Stimulated activated CD4-positive, alpha-beta T cell treated with anti-CD3 and anti-CD28 coated beads, Interleukin-1b, Interleukin-23, amount 100 ng/mL, for 1 hour (primary cell): Measurements from ENCODE around the gene ABCA6.
"Not testable (repeated sequence)": the region's sequence is repeated elsewhere in the genome, so short reads cannot be mapped to it uniquely, and the experiment has no call there.

Experiments used
- DNase-seq, 2 donors: peaks; one replicate each; pipeline ENCODE4 v3.0.0-alpha.2; 2020; ENCODE audit warnings: low read depth in 2 of 2

ABCA6 gene, protein sequence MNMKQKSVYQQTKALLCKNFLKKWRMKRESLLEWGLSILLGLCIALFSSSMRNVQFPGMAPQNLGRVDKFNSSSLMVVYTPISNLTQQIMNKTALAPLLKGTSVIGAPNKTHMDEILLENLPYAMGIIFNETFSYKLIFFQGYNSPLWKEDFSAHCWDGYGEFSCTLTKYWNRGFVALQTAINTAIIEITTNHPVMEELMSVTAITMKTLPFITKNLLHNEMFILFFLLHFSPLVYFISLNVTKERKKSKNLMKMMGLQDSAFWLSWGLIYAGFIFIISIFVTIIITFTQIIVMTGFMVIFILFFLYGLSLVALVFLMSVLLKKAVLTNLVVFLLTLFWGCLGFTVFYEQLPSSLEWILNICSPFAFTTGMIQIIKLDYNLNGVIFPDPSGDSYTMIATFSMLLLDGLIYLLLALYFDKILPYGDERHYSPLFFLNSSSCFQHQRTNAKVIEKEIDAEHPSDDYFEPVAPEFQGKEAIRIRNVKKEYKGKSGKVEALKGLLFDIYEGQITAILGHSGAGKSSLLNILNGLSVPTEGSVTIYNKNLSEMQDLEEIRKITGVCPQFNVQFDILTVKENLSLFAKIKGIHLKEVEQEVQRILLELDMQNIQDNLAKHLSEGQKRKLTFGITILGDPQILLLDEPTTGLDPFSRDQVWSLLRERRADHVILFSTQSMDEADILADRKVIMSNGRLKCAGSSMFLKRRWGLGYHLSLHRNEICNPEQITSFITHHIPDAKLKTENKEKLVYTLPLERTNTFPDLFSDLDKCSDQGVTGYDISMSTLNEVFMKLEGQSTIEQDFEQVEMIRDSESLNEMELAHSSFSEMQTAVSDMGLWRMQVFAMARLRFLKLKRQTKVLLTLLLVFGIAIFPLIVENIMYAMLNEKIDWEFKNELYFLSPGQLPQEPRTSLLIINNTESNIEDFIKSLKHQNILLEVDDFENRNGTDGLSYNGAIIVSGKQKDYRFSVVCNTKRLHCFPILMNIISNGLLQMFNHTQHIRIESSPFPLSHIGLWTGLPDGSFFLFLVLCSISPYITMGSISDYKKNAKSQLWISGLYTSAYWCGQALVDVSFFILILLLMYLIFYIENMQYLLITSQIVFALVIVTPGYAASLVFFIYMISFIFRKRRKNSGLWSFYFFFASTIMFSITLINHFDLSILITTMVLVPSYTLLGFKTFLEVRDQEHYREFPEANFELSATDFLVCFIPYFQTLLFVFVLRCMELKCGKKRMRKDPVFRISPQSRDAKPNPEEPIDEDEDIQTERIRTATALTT (N-terminal part only)

GRCh38 chr17:69141431-69142174 lies at the start of gene ABCA6:
Gene ABCA6 (minus strand): TSS chr17:69141895. CDS start chr17:69140703, 1,192 bp downstream.
- no peak for DNase-seq

- DNase-seq = no peak
These were observed 47.1 kb upstream of the ABCA6 start for GRCh38 chr17:69188796-69189195.

GRCh38 chr17:69188064-69188463 lies 46.4 kb upstream of the ABCA6 start:
- DNase-seq = no peak

DNA sequence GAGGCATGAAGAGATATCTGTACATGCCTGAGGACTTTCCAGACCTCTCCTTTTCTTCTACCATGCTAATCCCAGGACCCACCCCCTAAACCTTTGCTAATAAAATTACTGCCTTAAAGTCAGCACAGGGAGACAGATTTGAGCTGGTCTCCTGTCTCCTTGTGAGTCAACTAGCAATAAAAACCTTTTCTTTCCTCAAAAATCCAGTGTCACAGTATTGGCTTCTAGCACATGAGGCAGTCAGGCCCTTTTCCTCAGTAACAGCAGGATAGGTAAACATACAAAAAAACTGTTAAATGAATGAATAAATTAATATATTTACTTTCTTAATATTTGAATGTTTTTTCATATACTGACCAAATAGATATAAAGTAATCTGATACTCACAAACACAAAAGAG lies 45.6 kb upstream of the ABCA6 start:
- no peak for DNase-seq

GRCh38 chr17:69179227-69179952 lies 37.7 kb upstream of the ABCA6 start:
- no peak for DNase-seq

GRCh38 chr17:69176457-69176795 lies 34.7 kb upstream of the ABCA6 start:
- DNase-seq = no peak

DNA sequence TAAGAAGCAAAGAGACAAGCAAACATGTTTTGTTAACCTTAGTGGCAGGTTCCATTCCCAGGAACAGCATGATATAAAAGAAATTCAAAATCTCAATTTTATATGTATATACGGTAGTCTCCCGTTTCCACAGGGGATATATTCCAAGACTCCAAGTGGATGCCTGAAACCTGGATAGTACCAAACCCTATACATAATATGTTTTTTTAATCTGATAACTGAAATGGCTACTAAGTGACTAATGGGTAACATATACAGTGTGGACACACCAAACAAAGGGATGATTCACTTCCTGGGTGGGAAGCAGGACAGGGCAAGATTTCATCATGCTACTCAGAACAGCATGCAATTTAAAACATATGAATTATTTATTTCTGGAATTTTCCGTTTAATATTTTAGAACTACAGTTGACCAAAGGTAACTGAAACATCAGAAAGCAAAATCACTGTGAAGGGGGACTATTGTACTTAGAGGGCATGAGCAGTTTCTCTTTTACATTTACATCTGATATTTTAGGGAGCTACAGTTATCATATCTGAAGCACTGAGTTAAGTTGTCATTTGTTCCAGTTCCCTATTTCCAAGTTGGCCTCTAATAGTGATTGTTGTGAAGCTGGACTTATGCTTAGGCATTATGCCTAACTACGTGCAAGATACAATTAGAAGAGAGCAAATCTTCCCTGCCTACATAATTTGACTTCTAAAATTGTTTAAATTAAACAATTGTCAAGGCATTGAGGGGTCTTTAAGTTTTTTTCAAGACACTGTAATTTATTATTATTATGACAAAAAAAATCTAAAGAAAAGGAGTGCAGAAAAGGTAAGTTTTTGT lies 34.1 kb upstream of the ABCA6 start:
- no peak for DNase-seq

GRCh38 chr17:69175262-69175624 lies 33.5 kb upstream of the ABCA6 start:
- DNase-seq = no peak

DNA sequence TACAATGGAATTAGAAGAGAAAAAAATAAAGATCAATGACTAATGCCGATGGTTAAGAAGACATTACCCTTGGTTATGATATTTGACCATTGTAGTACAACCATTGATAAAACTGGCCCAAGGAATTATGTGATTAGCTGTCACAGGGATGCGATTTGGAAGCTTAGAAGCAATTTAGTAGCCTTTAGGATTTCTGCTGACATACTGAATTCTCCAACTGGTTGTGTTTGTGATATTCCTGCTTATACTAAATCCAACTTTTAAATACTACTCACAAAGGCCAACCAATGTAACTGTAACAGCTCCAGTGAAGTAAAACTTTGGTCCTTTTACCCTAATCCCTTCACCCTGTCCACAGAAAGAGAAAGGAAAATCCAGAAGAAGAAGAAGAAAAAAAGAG lies 31.4 kb upstream of the ABCA6 start:
- no peak for DNase-seq

- no peak for DNase-seq
These were observed 28.7 kb upstream of the ABCA6 start for GRCh38 chr17:69170377-69170776.

- not testable (repeated sequence) for DNase-seq
These were observed 26.9 kb upstream of the ABCA6 start for GRCh38 chr17:69168642-69169041.

DNA sequence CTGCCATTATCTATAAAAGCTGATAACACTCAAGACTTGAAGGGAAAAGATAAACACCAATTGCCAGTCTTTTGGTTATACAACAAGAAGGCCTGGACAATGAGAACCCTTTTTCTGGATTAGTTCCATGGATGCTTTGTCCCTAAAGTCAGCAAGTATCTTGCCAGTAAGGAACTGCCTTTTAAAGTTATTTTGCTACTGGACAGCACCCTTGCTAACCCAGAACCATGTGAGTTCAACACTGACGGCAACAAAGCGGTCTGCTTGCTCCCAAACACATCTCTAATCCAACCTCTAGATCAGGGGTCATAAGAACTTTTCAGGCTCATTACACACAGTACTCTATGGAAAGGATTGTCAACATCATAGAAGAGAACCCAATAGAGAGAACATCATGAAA lies 25.3 kb upstream of the ABCA6 start:
- no peak for DNase-seq

DNA sequence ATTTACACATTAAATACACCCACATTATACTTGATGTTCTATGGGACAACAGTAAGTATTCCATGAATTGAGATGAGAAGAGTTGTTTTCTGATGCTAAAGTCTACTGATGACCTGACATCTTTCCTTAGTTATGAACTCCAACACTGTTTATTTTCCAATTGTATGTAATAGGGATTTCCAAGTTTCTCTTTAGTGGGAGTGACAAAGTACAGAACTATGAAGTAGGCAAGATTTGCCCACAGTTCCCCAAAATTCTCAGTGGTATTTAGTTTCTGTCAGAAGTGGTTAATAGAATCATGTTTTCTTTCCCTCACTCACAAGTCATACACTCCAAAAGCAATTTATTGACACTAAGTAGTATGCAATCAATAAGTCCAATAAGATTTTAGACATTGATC lies 22.5 kb upstream of the ABCA6 start:
- DNase-seq = no peak

DNA sequence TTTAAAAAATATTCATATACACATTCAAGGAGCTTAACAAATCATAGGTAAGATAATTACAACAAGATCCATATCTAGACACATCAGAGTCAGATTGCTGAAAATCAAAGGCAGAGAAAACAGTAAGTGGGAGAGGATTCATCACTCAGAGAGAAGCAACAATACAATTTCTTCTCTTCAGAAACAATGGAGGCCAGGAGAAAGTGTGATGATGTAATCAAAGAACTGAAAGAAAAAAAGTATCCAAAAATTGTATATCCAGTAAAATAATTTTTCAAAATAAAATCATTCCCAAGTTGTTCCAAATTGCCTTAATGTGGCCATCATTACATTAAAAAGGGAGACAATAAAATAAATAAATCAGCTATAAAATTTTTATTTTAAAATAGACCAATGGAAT lies 17.7 kb upstream of the ABCA6 start:
- no peak for DNase-seq

GRCh38 chr17:69154267-69154666 lies 12.6 kb upstream of the ABCA6 start:
- no peak for DNase-seq

DNA sequence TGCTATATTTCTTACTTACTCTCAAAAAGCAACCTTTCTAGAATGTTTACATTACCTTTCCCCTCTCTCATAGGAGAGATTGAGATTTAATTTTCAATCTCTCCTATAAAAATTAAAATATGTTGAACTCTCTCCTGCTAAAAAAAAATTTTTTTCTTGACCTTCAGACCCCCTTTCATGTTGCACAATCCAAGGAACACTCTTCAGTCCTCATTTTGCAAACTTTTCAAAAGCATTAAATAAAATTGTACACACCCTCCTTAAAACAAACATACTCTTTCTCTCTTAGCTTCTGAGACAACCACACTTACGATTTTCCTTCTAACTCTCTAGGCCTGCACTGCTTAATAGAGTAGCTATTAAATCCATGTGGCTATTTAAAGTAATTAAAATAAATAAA lies 8.6 kb upstream of the ABCA6 start:
- no peak for DNase-seq

GRCh38 chr17:69147460-69147859 lies 5.8 kb upstream of the ABCA6 start:
- no peak for DNase-seq

DNA sequence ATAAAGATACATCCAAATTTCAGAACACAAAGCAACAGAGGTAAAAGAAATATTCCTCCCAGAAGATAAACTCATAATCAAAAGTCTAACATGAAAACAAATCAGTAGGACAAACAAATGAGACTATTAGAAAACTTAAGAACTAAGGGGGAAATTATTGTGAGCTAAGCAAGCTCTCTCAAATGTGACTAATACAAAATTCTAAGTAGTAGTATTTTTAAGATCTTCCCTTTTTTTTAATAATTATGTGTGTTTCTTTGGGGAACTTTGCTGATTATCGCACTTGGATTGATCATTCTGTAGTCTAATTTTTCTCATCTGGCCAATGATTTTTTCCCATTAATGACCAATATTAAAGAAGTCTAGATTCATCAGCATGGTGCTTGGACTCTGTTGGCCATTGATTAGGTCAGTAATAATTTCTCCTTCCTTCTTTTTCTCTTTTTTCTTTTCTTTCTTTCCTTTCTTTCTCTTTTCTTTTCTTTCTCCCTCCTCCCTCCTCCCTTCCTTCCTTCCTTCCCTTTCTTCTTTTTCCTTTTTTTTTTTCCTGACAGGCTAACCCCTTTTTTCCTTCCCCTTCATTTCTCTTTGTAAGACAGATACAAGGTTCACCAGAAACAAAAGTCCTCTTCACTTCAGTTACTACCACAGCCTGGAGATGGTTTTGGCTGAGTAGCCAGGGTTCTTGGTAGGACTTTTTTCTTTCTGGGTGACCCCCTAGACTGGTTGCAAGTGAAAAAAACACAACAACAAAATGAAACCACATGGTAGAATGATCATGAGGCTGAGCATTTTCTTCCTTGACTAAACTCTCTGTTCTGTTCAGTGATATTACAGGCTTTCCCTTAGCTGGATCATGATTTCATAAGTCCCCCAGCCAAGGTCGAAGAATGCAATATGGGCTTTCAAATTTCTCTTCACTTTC lies 2.9 kb upstream of the ABCA6 start:
- DNase-seq = no peak

DNA sequence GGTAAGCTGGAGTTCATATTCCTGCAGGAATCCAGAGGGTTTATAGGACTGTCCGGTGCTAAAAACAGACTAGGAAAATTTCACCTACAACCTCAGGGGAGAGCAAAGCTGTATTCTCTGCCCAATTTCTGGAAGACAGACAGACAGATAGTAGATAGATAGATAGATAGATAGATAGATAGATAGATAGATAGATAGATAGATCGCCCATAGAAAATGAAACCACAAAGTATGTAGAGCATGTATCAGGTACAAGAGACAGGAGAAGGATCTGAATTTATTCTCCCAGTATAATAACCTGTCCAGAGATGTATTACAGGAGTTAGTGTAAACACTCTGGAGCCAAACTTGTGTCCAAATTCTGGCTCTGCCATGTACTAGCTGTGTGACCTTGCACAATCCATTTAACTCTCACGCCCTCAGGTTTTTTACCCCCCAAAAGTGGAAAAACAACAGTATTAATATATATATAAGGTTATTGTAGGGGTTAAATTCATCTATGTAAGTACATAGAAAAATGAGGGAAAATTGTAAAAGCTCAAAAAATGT lies 2.1 kb upstream of the ABCA6 start:
- DNase-seq = no peak
